Bone marrow (tissue), 2 donors: Measurements from ENCODE around the gene NHLRC3.
"Not testable (repeated sequence)": the region's sequence is repeated elsewhere in the genome, so short reads cannot be mapped to it uniquely, and the experiment has no call there.

Source experiments
- DNase-seq, 2 donors: peaks; one replicate each; lab custom pipeline; 2025; lab: John Stamatoyannopoulos, UW

The NHLRC3 gene, protein sequence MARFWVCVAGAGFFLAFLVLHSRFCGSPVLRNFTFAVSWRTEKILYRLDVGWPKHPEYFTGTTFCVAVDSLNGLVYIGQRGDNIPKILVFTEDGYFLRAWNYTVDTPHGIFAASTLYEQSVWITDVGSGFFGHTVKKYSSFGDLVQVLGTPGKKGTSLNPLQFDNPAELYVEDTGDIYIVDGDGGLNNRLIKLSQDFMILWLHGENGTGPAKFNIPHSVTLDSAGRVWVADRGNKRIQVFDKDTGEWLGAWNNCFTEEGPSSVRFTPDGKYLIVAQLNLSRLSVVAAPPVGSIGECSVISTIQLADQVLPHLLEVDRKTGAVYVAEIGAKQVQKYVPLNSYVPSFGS

DNA sequence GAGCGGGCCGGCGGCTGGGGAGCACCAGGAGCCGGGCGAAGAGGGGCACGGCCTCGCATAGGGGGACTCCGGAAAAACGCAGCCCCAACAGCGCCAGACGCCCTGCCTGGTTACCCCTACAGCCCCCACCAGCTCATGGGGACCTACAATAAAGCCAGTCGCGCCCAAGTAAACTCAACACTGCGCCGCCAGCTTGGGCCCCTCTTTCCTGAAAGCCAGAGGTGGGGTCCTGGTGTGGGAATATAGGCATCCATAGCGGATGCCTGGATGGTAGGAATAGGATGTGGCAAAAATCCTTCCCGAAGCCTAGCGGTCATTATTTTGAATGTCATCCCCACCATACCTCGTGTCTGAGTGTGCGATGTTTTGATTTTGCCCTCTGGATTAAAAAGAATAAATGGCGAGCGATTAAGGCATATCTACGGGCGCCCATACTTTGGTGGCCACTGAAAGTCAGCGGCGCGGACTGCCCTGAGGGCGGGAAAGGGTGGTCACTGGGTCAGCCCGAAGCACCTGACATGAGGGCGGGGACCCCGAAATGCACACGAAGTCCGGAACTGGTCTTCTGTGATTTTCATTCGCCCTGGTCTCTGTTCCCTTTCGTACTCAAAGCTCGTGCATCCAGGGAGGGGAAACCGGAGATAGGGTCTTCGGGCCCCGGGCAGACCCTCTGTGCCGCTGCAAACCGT lies at the start of gene NHLRC3, which contains the start of gene PROSER1:
TSS of gene NHLRC3 (plus strand) at position 577 of the 689 bp plus-strand sequence. CDS start 184 bp downstream, outside the sequence.
TSS of gene PROSER1 (minus strand) at position 210 of the 689 bp plus-strand sequence. CDS start 847 bp downstream, outside the sequence.
- DNase-seq: peak; percentile 65 to 88

DNA sequence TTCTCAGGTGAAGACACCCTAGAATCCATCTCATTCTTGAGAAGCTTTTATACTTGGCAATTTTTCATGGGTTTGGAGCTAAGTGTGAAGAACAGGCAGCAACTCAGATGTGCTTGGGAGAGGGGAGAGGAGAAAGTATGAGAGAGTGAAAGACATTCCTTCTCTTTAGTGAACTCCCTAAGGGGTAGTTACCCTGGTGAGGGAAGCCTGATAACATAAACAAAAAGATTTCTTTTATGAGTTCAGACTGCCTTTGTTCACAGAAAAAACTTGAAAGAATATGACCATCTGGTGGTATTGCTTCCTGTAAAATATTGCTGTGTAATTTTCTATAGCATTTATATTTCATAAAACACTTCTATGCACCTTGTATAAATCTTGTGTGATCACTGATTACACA lies 47.6 kb upstream of the NHLRC3 start, which contains the start of gene STOML3:
TSS of gene STOML3 (minus strand) at position 139 of the 400 bp plus-strand sequence. CDS start at position 29, 110 bp downstream.
- DNase-seq: no peak

DNA sequence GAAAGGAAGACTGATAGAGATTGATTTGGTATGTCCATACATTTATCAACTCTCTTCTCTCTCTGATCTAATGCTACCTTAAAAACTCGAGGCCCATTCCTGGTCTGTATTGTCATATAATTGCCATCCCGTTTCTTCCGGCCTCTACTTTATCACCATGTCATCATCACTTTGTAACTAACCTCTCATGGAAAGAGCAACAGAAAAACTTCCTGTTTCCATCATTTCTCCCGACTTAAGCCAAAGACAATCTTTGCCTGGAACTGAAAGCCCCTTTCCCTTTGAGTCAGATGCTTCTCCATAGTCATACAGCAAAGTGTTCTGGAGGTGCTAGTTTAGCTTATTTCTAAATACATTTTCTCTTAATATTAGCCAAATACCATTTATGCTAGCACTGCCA lies 44.9 kb upstream of the NHLRC3 start:
- DNase-seq: no peak

DNA sequence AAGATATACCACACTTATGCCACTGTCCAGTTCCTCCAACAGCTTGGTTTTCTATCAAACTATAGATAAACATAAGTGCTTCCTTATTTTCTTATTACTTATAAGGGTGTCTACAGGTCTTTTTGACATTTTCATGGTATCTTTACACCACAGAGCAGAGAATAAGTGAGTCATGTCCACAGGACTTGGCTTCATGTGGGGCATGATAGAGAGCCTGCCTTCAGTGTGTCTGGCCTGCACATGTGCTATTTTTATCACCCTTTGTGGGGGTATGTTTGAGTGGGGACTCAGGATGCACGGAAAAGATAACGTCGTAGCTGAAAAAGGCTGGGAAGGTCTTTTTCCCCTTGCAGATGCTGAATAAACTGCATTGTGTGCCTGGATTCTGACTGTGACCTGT lies 39.5 kb upstream of the NHLRC3 start:
- no peak for DNase-seq

DNA sequence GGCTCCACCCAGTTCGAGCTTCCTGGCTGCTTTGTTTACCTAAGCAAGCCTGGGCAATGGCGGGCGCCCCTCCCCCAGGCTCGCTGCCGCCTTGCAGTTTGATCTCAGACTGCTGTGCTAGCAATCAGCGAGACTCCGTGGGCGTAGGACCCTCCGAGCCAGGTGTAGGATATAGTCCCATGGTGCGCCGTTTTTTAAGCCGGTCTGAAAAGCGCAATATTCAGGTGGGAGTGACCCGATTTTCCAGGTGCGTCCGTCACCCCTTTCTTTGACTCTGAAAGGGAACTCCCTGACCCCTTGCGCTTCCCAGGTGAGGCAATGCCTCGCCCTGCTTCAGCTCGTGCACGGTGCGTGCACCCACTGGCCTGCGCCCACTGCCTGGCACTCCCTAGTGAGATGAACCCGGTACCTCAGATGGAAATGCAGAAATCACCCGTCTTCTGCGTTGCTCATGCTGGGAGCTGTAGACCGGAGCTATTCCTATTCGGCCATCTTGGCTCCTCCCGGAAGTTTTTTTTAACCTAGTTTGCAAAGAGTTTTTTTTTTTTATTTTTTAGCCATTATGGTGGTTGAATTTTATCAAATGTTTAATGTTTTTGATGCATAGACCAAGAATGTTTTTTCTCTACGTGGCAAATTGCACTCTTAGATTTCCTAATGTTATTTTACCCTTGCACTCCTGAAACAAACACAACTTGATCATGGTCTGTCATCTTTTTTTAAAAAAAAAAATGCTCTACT lies 31.7 kb upstream of the NHLRC3 start:
- DNase-seq: not testable (repeated sequence)

DNA sequence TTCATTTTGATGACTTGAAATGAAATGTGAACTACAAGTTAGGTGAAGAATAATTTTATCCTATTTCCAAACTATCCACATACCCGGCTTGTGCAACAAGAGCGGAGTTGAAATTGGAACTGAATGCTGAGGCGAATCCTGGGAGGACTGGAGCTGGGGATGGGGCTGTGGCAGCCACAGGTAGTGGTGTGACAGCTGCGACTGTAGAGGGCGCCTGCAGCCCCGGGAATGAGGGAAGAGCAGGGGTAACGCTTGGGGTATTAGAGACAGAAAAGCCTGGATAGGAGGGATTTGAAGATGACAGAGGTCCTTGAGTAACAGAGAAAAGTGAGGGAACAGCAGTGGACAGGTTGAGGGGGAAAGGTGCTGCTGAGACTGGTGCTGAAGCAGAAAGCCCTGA lies 25.6 kb upstream of the NHLRC3 start:
- DNase-seq: no peak

- no peak for DNase-seq
These were observed 24.8 kb upstream of the NHLRC3 start for GRCh38 chr13:39013462-39013861.

- DNase-seq: no peak
These were observed 22.2 kb upstream of the NHLRC3 start for GRCh38 chr13:39016087-39016486.

- DNase-seq: no peak
These were observed 21.5 kb upstream of the NHLRC3 start for GRCh38 chr13:39016787-39017186.

GRCh38 chr13:39020853-39021462 lies 17.3 kb upstream of the NHLRC3 start:
- DNase-seq: no peak

DNA sequence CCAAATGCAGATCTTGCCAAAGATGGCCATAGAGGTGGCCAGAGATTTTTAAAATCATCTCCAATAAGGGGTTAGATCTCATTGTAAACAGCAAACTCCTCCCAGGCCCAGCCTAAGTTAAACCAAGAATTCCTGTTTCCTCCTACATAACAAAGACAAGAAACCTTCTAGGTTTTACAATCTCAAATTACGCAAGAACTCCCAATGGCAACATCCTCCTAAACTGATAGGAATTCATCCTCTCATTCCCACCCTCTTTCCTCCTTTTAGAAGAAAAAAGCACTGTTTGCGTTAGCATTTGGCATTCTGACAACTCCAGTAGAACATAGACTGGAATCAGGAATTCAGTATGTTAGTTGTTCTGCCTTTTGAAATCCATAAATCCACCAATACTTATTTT lies 14.9 kb upstream of the NHLRC3 start:
- no peak for DNase-seq

- DNase-seq: no peak
These were observed 14.5 kb upstream of the NHLRC3 start for GRCh38 chr13:39023761-39024160.

- no peak for DNase-seq
These were observed 12.8 kb upstream of the NHLRC3 start for GRCh38 chr13:39025433-39025839.

DNA sequence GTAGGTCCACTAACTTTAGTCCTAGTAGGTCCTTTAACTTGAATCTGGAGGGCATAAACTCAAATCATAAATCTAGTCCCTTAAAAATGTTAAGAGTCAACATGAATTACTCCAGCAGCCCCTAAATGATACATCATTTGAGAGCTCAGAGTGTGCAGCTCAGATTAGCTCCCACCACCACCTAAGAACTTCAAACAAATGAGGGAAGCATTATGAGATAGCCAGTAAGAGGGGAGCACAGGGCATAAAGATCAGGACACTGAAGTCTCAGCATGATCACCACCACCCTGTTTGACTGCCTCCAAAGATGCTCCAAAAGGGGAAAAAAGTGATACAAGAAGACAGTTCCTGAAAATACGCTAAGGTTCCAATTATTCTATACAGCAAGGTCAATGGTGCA lies 6.1 kb upstream of the NHLRC3 start:
- DNase-seq: no peak

DNA sequence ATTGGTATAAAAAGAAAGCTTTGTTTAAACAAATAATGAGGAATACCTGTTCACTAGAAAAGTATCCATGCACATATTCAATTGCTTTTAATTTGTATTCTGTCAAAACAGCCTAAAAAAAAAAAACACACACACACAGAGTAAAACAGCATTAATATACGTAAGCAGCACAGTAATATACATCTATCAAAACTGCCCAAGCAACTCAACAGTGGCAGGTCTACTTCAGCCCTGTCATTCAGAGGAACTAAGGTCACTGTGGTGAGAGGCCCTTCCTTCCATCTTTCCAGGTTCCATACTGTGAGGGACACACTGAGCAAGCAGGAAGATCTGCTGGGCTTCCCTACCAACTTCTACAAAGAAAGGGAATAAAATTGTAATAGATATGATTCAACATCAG lies 4.2 kb upstream of the NHLRC3 start:
- DNase-seq: no peak

GRCh38 chr13:39035204-39035603 lies 3.1 kb upstream of the NHLRC3 start:
- no peak for DNase-seq

DNA sequence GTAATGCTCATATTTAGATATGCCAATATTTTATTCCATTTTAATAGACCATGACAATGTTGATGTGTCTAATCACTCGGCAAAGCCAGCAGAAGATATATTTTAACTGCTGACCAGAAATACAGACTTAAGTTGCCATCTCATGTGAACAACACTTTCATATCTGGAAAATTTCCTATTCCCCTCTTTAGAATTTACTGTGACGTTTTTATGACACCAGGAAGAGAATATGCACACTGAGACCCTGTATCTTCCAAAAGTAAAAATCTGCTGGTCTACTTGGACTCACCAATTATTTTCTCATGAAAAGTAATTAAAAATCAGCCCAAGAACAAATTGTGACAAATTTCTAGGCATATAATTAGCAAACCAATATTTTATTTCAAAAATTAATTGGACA lies 2.5 kb upstream of the NHLRC3 start:
- DNase-seq: no peak

DNA sequence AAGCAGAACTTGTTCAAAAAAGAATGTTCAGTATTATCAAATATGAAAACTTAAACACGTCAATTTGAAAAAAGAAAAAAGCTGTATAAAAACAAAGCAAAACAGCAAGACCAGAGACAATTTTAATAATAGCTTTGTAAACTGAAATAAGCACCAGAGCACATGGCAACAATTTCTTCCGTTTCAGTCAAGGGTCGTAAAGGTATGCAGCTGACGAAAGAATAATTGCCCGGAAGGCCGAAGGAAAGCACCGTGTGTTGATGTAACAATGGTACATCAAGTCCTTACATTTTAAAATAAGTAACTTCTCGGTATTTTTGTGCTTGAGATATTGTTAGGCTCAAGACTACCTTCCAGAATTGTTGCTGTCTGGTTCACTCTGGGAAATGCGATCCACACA lies 2.0 kb upstream of the NHLRC3 start:
- DNase-seq: no peak

DNA sequence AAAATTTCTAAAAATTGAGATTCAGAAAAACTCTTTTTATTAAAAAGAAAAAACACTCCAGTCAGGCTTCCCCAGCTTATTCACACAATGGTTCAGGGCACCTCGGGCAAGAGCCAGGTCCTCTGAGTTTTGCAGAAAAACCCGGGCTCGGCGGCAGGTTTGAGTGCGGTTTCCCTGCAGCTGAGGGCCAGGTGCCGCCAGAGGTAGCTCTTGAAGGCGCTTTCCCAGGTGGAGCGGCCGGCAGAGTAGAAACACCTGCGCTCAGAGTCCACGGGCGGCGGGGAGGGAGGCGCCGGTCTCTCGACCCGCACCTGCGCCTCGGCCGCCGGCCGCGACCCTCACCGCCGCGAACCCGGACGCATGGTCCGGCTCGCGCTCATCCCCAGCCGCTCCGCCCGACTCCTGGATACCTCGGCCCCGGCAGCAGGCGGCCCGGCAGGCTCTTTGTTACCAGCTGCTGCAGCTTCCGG lies 811 bp upstream of the NHLRC3 start:
- DNase-seq: no peak

GRCh38 chr13:39038569-39039030 lies 344 bp downstream of the NHLRC3 start:
- peak in 1 of 2 donors; percentile 49 for DNase-seq

- no peak for DNase-seq
These were observed 785 bp downstream of the NHLRC3 start for GRCh38 chr13:39039041-39039440.

DNA sequence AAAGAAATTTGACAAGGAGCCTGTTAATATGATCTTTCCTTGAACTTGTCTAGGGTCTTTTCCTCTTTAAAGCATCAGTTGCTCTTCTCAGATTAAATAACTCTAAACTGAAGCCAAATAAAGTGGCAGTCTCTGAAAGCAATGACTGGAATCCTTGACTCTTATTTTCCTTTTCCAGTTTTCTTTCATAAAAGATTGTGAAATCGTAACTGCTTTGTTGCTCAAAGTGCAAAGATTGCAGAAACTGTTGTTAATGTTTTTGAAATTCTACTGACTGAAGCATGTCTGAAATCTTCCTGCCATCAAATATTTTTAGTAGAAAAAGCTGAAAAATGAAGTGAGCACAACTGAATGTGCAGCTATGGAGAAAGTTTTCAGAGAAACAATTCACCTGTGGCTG lies 1.9 kb downstream of the NHLRC3 start:
- no peak for DNase-seq
